Mucosa of stomach (tissue), 1 donor: Measurements from ENCODE around the gene RGS7.
"Not testable (repeated sequence)": the region's sequence is repeated elsewhere in the genome, so short reads cannot be mapped to it uniquely, and the experiment has no call there.

Experiments
- H3K27me3 ChIP-seq: one replicate; pipeline ENCODE4 v1.7.0; 2013; ENCODE audit warnings: mild to moderate bottlenecking, low read length; ENCODE audit not compliant: control insufficient read depth, insufficient read depth
- H3K36me3 ChIP-seq: one replicate; pipeline ENCODE4 v1.7.0; 2013; ENCODE audit warnings: low read length; ENCODE audit not compliant: control insufficient read depth, insufficient read depth
- H3K4me1 ChIP-seq: one replicate; pipeline ENCODE4 v1.7.0; 2013; ENCODE audit warnings: mild to moderate bottlenecking, low read length; ENCODE audit not compliant: control insufficient read depth, insufficient read depth
- H3K4me3 ChIP-seq: one replicate; pipeline ENCODE4 v1.7.0; 2013; ENCODE audit warnings: low read length
- H3K9ac ChIP-seq: one replicate; pipeline ENCODE4 v1.7.0; 2013; ENCODE audit warnings: mild to moderate bottlenecking, low read length, moderate library complexity
- H3K9me3 ChIP-seq: one replicate; pipeline ENCODE4 v1.7.0; 2013; ENCODE audit warnings: mild to moderate bottlenecking, low read length, moderate library complexity; ENCODE audit not compliant: control insufficient read depth
- donor health status: Pancreatic carcinoma.

RGS7 gene

DNA sequence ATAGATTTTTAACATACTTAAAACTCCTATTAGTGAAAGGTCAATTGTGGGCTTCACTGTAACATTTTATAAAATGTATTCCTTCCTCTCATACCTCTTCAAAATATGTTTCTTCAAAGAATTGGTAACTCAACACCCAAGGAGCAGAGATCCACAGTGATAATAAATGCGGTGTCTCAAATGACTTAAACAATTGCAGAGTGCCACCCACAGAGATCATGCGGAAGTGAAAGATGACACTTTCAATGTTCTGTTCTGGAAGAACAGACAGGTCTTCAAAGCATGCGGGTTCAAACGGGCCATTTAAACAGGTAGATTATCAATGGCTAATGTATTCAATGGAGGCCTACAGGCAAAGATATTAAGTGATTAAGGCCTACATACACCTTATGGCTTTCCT, 588.0 kb downstream of the RGS7 start:
- Histone ChIP-seq H3K36me3 (no peaks in the 10 kb centered on the region), H3K9ac (no peak overlapping the region)

DNA sequence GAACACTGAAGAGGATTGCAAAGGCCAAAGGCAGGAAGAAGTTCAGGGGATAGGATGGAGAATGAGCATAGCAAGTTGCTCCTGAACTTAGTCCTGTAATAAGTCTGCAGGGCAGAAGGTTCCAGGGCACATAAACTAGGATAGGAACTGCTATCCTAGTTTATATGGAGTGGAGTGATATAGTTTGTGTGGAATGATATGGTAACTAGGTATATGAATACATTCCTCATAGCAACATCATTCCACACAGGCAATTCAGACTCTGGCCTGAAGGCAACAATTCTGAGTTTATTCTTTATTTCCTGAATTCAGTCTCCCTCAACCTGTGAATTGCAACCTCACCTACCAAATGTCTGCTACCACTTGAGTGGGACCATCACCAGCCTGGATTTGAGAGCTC, 590.2 kb downstream of the RGS7 start:
- no peaks in the 10 kb centered on the region for H3K9me3 ChIP-seq
- H3K4me1 ChIP-seq: no peaks in the 10 kb centered on the region
- no peak overlapping the region for H3K4me3 ChIP-seq
- no peak overlapping the region for H3K9ac ChIP-seq
- no peaks in the 10 kb centered on the region for H3K27me3 ChIP-seq
- no peaks in the 10 kb centered on the region for H3K36me3 ChIP-seq

More for the DNA sequence above, 588.0 kb downstream of the RGS7 start:
- no peaks in the 10 kb centered on the region for H3K27me3 ChIP-seq
- no peaks in the 10 kb centered on the region for H3K9me3 ChIP-seq
- no peak overlapping the region for H3K4me3 ChIP-seq
- no peaks in the 10 kb centered on the region for H3K4me1 ChIP-seq

DNA sequence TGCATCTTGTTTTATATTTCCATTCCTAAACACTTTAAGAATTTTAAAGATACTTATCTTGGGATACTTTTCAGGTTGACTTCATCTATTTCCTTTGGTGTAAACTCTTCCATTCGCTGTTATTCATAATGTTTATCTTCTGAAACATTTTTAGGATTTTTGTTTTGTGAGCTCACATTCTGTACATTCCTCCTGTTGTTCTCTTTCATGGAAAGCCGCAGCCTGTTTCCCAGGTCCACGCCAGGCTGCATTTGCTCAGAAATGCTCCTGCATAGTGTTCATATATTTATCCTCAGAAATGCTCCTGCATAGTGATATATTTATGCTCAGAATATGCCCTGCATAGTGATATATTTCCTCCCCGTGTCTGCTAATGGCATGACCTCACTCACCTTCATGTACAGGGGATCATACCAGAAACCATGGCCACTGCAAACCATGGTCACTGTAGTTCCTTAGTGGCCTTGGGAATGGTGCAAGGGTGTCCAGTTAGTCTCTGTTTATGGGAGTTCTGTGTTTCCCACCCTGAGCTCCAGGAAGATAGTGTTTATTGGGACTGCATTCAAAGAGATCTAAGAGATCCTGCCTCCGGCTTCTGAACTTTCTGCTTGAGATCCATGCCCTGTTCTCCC, 591.2 kb downstream of the RGS7 start:
- Histone ChIP-seq H3K4me1 (no peaks in the 10 kb centered on the region), H3K9ac (no peak overlapping the region), H3K36me3 (no peaks in the 10 kb centered on the region), H3K9me3 (no peaks in the 10 kb centered on the region), H3K4me3 (no peak overlapping the region), H3K27me3 (no peaks in the 10 kb centered on the region)

DNA sequence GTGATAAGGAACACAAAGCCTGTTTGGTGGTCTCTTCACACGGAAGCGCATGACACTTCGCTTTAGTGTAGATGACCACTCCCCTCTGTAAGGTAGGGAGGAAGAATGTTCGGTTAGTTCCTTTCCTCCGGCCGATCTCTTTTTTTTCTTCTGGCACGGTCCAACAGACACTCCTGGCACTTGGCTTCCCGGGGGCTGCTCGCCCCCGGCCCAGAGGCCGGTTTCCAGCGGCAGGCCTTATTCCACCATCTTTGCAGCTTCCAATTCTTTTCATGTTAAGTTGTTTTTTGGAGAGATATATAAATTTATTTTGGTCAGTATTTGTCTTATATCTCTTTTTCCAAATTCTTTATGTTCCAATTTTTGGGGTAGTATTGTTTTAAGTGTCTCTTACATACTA, 593.2 kb downstream of the RGS7 start:
- H3K9me3 ChIP-seq: no peaks in the 10 kb centered on the region
- H3K9ac ChIP-seq: no peak overlapping the region
- H3K4me3 ChIP-seq: no peak overlapping the region
- no peaks in the 10 kb centered on the region for H3K36me3 ChIP-seq
- no peaks in the 10 kb centered on the region for H3K27me3 ChIP-seq
- no peaks in the 10 kb centered on the region for H3K4me1 ChIP-seq

DNA sequence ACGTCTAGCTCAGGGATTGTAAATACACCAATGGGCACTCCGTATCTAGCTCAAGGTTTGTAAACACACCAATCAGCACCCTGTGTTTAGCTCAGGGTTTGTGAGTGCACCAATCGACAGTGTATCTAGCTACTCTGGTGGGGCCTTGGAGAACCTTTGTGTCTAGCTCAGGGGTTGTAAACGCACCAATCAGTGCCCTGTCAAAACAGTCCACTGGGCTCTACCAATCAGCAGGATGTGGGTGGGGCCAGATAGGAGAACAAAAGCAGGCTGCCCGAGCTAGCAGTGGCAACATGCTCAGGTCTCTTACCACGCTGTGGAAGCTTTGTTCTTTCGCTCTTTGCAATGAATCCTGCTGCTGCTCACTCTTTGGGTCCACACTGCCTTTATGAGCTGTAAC, 593.9 kb downstream of the RGS7 start:
- H3K36me3 ChIP-seq, H3K9me3 ChIP-seq, H3K4me3 ChIP-seq, H3K27me3 ChIP-seq, H3K4me1 ChIP-seq, H3K9ac ChIP-seq: not testable (repeated sequence)

DNA sequence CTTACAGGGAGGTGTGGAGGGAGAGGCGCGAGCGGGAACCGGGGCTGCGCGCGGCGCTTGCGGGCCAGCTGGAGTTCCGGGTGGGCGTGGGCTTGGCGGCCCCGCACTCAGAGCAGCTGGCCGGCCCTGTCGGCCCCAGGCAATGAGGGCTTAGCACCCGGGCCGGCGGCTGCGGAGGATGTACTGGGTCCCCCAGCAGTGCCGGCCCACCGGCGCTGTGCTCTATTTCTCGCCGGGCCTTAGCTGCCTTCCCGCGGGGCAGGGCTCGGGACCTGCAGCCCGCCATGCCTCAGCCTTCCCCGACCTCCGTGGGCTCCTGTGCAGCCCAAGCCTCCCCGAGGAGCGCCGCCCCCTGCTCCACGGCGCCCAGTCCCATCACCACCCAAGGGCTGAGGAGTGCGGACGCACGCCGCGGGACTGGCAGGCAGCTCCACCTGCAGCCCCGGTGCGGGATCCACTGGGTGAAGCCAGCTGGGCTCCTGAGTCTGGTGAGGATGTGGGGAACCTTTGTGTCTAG, 594.5 kb downstream of the RGS7 start:
- H3K36me3 ChIP-seq, H3K4me3 ChIP-seq, H3K4me1 ChIP-seq: not testable (repeated sequence)

DNA sequence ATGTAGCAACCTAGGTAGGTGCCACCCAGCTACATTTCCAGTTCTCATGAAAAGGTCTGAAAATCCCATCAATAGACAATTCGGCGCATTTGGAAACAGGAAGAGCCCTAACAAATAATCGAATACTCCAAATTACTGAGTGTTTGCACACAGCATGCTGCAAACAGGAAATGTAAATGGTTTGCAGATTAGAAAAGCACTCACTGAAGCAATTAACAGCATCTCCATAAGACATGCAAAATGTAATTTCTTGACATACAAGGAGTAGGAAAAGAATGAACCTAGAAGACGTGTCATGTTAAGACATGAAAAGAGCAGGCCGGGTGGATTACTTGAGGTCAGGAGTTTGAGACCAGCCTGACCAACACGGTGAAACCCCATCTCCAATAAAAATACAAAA, 598.2 kb downstream of the RGS7 start:
- H3K4me3 ChIP-seq, H3K36me3 ChIP-seq, H3K9ac ChIP-seq, H3K4me1 ChIP-seq, H3K9me3 ChIP-seq, H3K27me3 ChIP-seq: not testable (repeated sequence)

More for the DNA sequence above, 594.5 kb downstream of the RGS7 start:
- not testable (repeated sequence) for H3K27me3 ChIP-seq, H3K9ac ChIP-seq, H3K9me3 ChIP-seq

DNA sequence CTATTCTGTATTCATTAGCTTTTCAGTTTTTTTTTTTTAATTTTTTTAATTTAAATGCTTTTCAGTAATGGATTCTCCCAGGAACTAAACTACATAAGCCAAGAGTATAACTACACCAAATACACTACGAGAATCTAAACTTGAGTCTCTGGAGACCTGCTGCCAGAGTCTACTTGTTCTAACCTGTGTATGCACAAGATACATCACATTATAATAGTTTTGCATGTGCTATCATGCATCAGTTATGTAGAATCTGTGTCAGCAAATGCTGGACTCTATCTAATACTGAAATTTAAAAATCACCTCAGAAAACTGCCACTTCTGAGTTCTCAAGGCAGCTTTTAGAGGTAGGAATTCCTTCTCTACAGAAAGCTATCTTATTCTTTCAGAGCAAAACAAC, 598.7 kb downstream of the RGS7 start:
- no peaks in the 10 kb centered on the region for H3K27me3 ChIP-seq
- no peaks in the 10 kb centered on the region for H3K36me3 ChIP-seq
- H3K4me1 ChIP-seq: no peaks in the 10 kb centered on the region
- no peak overlapping the region for H3K9ac ChIP-seq
- H3K9me3 ChIP-seq: no peaks in the 10 kb centered on the region
- H3K4me3 ChIP-seq: no peak overlapping the region

DNA sequence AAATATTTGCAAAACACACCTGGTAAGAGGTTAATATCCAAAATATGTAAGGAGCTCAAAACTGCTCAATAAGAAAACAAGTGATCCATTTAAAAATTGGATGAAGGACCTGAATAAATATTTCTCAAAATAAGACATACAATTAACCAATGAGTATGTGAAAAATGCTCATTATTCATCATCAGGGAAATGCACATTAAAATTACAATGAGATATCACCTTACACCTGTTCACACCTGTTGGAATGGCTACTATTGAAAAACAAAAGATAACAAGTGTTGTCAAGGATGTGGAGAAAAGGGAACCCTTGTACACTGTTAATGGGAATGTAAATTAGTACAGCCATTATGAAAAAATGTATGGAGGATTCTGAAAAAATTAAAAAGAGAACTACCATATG, 609.1 kb downstream of the RGS7 start:
- no peaks in the 10 kb centered on the region for H3K36me3 ChIP-seq
- no peaks in the 10 kb centered on the region for H3K9me3 ChIP-seq
- no peak overlapping the region for H3K9ac ChIP-seq
- no peaks in the 10 kb centered on the region for H3K4me1 ChIP-seq
- no peak overlapping the region for H3K4me3 ChIP-seq
- no peaks in the 10 kb centered on the region for H3K27me3 ChIP-seq

DNA sequence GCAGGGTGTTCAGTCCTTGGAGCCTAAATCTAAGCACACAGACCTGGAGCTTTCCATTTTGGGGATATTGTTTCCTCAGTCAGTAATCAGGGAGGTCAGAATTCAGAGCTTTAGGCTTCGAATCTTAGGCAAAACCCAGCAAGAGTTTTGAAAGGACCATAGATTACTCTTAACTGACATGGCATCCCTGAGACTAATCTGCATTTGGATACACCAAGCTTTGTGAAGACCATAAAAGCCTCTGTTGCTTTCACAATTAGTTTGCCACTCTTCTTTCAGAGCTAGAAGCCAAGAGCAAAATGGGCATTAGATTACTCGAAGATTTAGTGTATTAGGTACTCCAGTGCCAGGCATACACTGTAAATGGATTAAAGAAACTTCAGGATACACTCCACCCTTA, 613.3 kb downstream of the RGS7 start:
- no peaks in the 10 kb centered on the region for H3K4me1 ChIP-seq

DNA sequence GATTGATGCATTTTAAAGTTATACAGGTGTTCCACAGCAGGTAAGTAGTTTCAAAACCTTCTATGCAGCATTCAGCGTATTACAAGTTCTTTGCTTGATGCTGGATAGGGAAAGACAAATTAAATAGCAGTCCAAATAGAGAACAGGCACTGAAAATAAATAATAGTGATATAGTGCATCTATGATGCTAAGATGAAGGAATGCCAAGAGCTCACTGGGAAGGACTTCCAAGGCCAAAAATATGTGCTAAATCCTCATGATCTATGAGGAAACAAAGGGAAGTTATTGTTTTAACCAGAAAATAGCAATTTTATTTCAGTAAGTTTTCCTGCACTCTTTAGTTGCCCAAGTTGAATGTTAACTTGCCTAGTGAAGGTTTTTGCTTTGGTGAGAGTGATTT, 617.3 kb downstream of the RGS7 start:
- no peak overlapping the region for H3K9ac ChIP-seq
- H3K4me1 ChIP-seq: no peaks in the 10 kb centered on the region
- no peaks in the 10 kb centered on the region for H3K9me3 ChIP-seq
- H3K4me3 ChIP-seq: no peak overlapping the region
- no peaks in the 10 kb centered on the region for H3K36me3 ChIP-seq
- no peaks in the 10 kb centered on the region for H3K27me3 ChIP-seq

More for the DNA sequence above, 613.3 kb downstream of the RGS7 start:
- H3K9me3 ChIP-seq: no peaks in the 10 kb centered on the region
- no peaks in the 10 kb centered on the region for H3K27me3 ChIP-seq
- H3K36me3 ChIP-seq: no peaks in the 10 kb centered on the region
- no peak overlapping the region for H3K9ac ChIP-seq
- H3K4me3 ChIP-seq: no peak overlapping the region

DNA sequence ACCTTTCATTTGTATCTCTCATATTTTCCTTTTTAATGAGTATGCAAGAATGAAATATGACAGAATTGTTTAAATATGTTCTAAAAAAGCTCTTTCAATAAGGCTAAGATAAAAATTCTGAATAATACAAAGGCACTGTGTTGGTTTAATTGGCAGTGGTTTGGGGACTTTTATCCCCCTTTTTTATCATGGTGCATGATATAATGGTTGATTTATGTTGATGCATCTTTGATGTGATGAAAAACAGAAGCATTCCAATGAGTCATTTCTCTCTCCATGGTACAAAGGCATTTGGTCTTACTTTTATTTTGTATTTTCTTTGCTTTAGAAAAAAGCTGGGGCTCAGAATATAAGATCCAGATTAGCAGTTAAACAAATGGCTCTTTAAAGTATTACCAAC, 617.9 kb downstream of the RGS7 start:
- no peaks in the 10 kb centered on the region for H3K36me3 ChIP-seq

DNA sequence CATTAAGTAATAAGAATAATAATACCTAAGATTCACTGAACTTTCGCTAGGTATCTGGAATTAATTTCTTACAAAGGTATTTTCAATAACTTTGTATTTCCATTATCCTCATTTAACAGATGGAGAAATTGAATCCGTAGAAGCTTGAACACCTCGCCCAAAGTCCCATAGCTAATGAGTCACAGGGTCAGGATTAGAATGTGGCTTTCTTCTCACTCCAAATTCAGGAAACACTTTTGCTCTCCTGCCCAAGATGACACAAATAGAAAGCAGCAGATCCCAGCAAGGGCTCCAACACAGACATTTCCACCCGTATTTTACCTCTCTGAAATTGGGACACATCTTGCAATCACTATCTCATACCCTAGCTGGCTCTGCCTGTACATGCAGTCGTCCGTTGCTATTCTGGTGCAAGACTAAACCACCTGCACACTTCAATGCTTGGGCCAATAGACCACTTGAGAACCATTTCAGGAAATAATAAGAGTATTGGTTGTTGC, 619.2 kb downstream of the RGS7 start:
- Histone ChIP-seq H3K9me3 (no peaks in the 10 kb centered on the region), H3K4me1 (no peaks in the 10 kb centered on the region), H3K36me3 (no peaks in the 10 kb centered on the region), H3K9ac (no peak overlapping the region), H3K27me3 (no peaks in the 10 kb centered on the region), H3K4me3 (no peak overlapping the region)

More for the DNA sequence above, 617.9 kb downstream of the RGS7 start:
- Histone ChIP-seq H3K27me3 (no peaks in the 10 kb centered on the region), H3K9ac (no peak overlapping the region), H3K9me3 (no peaks in the 10 kb centered on the region), H3K4me1 (no peaks in the 10 kb centered on the region), H3K4me3 (no peak overlapping the region)
